GM18873 (cell line): ENCODE measurements around the gene CPSF4L.
"Not testable (repeated sequence)": the region's sequence is repeated elsewhere in the genome, so short reads cannot be mapped to it uniquely, and the experiment has no call there.

Experiments
- ATAC-seq: cut with Tn5 transposase; IDR thresholded peaks from one replicate; pipeline ENCODE4 v1.9.1; 2021; ENCODE audit warnings: mild to moderate bottlenecking, moderate library complexity, moderate number of reproducible peaks; ENCODE audit not compliant: unreplicated experiment, low FRiP score

The CPSF4L gene, protein sequence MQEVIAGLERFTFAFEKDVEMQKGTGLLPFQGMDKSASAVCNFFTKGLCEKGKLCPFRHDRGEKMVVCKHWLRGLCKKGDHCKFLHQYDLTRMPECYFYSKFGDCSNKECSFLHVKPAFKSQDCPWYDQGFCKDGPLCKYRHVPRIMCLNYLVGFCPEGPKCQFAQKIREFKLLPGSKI

DNA sequence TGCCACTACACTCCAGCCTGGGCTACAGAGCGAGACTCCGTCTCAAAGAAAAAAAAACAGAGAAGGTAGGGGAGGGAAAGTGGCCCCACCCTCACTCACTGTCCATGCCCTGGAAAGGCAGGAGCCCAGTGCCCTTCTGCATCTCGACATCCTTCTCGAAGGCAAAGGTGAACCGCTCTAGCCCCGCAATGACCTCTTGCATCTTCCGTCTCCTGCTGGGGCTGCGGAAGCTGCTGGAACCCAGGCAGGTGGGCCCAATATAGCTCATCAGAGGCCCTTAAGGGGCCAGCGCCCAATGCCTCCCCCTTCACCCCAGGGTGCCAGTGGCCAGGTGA, at the start of gene CPSF4L:
Gene CPSF4L, minus strand, starts transcription at position 264 of the 335 bp plus-strand sequence. Its CDS starts 62 bp downstream, at position 202.
- ATAC-seq = no peak

DNA sequence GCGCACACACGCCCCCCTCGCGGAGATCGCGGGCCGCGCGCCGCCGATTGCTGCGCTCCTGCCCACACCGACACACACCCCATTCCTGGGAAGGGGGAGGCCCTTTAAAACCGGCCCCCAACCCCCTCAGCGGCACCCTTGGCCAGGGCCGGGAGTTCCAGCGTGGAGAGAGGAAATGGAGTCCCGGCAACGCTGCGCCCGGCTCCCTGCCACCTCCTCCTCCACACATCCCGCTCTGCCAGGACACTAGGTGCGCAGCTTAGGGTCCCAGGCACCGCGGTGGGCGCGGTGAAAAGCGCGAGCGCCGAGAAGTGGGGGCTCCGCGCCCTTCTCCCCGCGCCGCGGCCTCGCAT, 49.7 kb upstream of the CPSF4L start:
- peak; percentile 12 for ATAC-seq

DNA sequence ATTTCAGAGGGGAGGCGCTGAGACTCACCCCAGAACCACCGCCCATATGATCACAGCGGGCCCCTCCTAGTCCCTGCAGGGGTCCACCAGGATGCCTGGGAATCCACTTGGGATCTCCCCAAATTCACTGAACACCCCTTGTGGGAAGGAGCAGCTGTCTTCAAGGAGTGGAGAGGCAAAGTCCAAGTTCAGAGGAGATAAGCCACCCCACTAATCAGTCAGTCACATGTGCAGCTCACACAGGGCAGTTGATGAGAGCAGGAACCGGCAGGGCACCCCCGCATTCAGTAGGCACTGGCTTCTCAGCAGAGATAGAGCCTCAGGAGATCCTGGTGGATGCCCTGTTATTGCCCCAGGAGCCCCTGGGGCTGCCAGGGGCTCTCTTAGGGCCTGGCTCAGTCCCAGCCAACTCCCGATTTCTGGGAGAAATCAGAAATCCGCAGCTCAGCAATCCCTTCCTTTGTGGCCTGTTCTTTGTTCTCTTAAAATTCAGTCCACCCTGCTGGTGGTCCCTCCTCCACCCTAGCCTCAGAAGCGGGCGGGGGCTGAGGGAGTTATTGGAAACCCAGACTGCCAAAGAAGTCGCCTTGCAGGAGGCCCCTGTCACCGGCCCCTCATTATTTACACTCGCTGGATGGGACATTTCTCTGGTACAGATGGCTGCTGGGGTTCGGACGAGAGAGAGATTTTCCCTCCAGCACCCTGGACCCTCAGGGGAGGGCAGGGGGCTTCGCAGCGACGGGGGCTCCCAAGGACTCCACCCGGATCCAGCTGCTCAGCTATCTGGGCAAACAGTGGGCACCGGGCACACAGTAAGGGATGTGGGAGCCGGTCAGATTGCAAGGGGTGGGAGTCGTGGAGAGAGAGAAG, 48.3 kb upstream of the CPSF4L start:
- no peak for ATAC-seq

DNA sequence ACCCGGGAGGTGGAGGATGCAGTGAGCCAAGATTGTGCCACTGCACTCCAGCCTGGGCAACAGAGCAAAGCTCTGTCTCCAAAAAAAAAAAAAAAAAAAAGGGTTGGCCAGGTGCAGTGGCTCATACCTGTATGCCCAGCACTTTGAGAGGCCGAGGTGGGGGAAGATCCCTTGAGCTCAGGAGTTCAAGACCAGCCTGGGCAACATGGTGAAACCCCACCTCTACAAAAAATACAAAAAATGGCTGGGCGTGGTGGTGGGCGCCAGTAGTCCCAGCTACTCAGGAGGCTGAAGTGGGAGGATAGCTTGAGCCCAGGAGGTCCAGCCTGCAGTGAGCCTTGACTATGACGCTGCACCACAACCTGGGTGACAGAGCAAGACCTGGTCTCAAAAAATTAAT, 47.3 kb upstream of the CPSF4L start:
- ATAC-seq = not testable (repeated sequence)

DNA sequence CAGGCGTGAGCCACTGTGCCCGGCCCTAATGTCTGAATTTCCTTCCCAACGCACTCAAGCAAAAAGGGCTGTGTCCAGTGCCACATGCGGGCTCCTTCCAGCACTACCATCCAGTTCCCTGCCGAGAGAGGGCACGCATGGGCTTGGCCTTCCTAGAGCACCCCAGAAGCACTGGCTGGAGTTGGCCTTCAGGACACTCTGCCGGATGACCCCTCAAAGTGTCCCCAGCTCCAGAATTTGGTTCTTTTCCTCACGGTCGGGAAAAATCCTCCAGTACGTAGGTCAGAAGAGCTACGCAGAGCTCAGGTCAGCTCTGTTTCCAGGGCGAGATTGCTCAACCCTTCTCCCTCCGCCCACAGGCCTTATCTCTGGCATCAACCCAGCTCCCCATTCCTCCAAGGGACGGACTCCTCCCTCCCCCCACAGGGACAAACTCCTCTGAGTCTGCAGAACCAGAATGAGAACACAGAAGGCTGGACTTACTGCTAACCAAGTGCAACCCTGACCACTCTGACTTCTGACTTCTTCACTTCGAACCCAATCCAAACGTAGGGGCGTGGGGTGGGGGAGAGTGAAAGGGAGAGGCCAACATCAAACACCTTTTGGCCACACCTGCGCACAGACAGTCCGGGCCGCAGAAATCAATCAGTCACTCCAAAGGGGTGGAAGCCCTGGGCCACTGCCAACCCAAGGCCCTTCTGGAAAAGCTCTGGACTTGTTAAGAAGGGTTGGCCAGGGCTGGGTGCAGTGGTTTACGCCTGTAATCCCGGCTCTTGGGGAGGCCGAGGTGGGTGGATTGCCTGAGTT, 46.5 kb upstream of the CPSF4L start:
- ATAC-seq = no peak

DNA sequence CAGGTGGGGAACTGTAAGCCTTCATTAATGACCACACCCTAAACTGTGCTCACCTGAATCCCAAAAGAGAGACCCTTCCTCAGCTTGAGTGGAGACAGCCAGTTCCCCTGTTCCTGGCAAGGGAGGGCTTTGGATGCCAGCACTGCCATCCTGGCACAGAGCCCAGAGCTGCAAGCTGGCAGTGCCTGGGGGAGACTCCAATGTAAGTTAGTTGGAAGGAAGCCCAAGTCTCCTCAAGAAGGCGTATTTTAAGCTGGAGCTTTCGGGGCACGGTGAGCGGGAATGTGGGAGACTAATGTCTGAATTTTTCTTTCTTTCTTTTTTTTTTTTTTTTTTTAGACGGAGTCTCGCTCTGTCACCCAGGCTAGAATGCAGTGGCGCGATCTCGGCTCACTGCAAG, 45.5 kb upstream of the CPSF4L start:
- ATAC-seq = no peak

DNA sequence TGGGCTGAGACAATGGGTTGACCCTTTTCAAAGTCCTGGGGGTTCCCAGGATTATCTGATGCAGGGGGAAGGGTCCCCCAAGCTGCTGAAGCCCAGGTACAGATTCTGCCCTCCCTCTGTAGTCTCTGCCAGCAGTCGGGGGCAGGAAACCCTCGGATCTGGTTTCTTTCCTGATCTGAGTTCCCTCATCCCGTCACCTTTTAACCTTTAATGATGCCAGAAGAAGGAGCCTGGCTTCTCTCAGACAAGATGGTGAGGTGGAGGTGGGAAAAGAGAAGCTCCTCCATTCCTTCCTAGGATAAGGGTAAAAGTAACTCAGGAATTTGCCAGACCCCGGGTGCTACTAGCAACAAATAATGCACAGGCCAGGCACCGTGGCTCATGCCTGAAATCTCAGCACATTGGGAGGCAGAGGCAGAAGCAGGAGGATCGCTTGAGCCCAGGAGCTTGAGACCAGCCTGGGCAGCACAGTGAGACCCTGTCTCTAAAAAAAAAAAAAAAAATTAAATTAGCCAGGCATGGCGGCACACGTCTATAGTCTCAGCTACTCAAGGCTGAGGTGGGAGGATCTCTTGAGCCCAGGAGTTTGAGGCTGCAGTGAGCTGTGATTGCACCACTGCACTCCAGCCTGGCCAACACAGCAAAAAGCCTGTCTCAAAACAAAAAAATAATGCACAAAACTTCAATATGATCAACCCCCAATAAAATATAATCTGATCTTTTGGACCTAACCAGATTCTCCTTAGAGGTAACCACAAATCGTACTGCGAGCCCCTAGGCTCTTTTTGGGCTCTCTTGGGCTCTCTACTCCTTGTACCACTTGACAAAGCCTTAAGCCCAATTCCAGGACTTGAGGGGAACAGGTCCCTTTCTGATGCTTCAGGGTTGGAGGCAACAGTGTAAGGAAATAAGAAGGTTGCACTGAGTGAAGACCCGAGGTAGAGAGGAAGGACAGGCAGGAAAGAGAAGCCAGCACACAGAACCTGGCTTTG, 44.5 kb upstream of the CPSF4L start:
- ATAC-seq = no peak

DNA sequence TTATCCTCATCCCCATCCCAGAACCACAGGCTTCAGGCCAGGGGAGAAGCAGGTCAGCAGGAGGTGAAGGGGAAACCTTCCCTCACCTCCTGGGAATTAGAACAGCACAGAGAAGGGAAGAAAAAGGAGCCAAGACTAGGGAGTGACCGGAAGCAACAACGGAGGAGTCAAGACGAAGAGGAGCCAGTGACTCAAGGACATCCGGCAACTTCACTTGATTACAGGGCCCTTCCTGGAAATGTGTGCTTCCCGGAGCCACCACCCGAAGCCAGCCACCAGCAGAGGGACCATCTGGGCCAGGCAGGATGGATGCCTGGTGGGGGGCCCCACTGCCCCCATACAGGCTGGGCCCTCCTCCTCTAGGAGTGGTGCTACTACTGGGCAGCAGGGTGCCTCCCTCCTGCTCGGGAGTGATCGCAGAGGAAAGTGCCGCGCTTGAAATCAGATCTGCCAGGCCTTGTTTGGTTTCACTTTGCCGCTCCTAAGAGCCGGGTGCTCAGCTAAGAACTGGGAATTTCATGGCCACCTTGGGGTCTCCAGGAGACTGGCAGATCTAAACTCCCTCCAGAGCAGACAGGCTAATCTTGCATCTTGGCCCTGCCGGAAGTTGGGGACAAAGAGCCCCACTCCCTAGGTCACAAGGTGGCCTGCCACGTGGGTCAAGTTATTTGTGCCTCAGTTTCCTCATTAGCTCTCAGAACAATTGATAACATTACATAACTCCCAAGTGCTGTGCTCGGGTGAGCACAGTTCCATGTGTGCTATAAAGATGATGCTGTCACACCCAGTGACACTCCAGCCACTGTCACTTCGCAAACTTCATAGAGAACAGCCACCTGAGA, 43.5 kb upstream of the CPSF4L start:
- no peak for ATAC-seq

DNA sequence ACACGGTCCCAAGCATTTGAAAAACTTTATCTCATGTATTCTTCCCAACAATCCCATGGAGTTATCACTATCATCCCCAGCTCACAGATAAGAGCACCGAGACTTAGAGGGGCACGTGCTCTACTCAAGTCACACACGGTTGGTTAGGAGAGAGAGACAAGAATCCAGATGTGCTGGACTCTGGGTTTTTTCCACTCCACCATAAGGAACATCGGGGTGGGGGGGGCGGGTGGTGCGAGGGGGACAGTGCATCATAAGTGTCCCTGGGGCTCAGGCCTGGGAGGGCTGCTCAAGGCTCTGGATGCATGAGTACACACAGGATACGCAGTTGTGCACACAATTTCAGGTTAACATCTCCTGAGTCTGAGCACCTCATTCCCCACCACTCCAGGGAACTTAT, 42.8 kb upstream of the CPSF4L start:
- ATAC-seq = no peak

DNA sequence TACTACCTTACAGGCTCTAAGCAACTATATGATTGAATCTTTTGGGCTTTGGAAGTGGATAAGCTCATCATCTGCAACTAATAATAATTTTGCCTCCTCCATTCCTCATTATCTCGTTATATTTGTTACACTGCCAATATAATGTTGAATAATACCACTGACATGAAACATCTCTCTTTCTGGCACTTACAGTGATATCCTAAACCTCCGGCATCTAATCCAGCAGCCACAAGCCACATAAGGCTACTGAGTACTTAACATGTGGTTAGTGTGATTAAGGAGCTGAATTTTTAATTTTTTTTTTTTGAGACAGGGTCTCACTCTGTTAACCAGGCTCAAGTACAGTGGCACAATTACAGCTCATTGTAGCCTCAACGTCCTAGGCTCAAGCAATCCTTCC, 40.5 kb upstream of the CPSF4L start:
- ATAC-seq = no peak

DNA sequence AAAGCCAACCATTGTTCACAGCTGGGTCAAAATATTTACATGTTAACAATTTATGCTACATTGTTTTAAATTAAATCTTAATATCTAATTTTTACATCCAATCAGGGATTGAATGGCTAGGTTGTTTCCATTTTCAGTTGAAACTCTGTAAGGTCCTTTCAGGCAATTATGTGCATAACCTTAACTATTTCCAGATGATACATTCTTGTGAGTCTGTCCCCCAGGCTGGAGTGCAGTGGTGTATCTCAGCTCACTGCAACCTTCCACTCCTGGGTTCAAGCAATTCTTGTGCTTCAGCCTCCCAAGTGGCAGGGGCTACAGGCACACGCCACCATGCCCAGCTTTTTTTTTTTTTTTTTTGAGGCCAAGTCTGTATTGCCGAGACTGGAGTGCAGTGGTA, 39.7 kb upstream of the CPSF4L start:
- ATAC-seq = no peak

DNA sequence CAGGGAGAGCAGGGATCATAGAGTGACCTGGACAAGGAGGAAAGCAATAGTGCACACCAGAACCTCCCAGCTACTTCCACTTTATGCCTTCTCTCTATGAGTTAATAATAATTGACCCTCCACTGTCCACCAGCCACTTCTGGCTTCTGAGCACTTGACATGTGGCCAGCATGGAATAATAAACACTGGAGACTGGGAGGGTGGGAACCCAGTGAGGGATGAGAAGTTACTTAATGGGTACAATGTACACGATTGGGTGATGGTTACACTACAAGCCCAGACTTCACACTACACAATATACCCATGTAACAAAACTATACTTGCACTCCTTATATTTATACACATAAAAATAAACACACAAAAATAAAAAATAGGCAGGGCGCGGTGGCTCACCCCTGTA, 38.7 kb upstream of the CPSF4L start:
- ATAC-seq = no peak

DNA sequence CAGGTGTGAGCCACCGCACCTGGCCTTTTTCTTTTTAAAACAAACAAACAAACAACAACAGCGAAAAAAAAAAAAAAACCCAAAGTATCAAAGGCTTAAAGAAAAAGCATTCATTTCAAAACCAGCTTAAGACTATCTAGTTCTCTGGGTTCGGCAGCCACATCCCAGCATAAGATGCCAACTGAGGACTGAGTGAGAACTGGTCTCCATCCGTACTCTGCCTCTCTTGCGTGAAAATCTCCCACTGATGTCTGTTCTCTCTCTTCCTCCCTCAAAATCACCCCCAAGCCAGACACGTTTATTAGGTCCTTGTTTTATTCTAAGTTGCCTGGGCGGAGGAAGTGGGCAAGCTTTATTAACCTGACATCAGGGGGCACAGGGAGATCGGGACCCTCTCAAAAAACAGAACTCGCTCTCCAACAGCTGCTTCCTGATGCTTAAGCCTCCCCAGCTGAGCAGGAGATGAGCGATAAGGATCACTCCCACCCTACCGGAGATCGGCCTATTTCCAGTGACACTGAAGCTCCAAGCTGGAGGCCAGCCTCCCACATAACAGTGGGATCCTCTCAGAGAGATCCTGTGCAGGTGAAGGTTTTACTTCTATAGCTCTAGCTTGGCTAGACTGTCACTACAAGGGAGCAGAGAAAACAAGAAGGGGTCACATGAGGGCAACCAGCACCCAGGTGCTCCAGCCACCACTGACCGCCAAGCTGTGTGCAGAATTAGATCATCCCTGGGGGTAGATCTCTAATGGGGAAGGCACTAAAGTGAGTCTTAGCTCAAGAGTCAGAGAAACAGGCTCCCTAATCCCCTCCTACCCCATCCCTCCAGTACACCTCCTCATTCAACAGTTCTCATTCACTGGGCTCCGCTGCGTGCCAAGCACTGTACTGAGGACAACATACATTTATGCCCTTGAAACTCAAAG, 36.5 kb upstream of the CPSF4L start:
- no peak for ATAC-seq

DNA sequence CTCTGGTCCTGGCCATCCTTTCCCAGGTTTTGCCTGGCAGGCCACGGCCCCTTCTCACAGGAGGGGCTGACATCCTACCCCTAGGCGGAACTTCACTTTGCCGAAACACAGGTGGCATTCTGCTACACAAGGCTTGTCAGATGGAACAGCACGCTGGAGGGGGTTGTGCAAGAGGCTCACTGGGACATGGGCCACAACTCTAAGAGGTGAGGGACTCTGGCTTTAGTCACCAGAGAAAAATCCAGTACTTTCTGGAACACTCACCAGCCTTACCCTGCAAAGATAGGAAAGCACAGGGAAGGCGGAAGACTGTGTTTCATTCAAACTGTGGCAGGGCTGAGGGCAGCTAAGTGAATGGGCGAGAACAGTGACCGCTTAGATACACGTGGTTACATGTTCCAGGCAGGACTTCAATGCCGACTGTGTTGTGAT, 31.8 kb upstream of the CPSF4L start:
- ATAC-seq = no peak

DNA sequence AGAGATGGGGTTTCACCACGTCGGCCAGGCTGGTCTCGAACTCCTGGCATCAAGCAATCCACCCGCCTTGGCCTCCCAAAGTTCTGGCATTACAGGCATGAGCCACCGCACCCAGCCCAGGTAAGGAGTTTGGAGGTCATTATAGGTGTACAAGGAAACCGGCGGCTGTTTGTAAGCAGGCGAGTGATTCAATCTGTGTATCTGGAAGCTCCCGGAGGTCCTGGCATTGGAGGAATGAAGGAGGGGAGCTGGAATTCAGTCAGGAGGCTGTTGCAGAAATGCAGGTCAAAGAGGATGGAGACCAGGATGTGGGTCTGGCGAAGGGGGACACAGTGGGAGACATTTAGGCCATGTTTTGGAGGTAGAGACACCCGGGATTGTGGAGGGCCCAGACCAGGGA, 31.4 kb upstream of the CPSF4L start:
- no peak for ATAC-seq

DNA sequence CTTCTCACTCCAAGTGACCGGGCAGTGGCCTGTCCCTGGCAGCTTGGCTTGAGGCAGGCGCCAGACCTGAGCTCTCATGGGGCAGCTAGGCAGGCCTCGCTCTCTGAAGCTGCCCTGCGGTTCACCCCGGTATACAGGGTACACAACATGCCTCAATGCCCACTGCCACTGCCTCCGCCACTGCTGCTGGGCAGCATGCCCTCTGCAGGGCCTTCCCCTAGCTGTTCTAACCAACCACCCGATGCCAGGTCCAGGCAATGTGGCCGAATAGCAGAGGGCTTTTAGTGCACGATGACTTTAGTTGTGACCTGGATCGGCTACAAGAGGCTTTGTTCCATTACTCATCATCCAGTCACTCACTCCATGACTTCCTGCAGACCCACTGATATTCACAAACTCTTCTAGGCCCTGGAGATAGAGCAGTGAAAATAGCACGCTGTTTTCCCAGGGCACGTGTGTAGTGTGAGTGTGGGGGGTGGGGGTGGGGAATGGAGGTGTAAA, 30.4 kb upstream of the CPSF4L start:
- ATAC-seq = no peak

DNA sequence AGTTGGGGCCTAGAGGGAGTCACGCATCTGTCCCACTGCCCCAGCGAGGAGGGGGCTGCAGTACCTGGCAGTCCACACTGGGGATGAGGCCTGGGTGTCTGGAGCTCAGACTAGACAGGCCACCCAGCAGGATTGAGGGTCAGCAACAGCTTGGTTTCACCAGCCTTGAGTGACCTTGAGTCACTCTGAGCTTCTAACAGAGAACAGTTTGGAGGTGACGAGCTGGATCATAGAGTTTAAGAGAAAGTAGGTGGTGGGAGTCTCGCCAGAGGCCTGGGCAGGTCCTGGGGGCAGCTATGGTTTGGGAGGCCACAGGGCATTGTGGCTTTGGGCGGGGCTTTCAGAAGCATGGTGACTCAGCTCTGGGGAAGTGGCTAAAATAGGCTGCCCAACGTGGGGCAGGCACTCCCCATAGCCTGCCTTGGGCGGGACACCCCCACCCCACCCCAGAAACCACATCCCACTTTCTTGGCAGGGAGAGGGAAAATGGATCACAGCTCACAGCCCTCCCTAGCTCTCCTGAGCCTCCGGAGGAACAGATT, 29.7 kb upstream of the CPSF4L start:
- peak; percentile 83 for ATAC-seq
